Measurements from ENCODE around the gene ARHGAP40.

Gene ARHGAP40

DNA sequence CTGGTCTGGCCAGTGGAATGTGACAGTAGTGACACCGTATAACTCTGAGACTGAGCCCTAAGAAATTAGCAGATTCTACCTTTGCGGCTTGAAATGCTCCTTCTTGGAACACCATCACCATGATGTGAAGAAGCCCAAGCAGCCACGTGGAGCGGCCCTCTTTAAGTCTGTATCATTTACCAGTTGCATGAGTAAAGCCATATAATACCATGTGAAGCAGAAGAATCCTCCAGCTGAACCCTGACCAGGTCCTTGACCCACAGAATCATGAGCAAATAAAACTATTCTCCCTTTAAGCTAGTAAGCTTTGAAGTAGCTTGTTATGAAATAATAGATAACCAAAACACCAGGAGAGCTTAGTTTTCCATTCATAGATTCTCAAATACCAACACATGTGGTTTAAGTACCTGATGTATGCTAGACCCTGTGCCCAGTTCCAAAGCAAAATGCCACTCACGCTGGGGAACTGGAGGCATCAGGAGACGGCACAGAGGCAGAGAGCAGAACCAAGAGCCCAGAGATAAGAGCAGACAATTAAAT, 65.9 kb downstream of the ARHGAP40 start:
- no peak overlapping the region for H3K4me3 ChIP-seq (ENCODE audit: low read depth, low read length)
- no peak for TF ChIP-seq POLR2A (IDR thresholded peaks at IDR 0.05; ENCODE audit: extremely low read depth, insufficient read length)
- TF ChIP-seq MAX (IDR thresholded peaks at IDR 0.05; ENCODE audit: low read depth, low read length): no peak
- no peak for TF ChIP-seq CTCF (IDR thresholded peaks at IDR 0.05; ENCODE audit: low read depth, low read length)
- no peak for TF ChIP-seq MYC (IDR thresholded peaks at IDR 0.05; ENCODE audit: low read depth, low read length)
- no peak for DNase-seq (ENCODE audit: low read depth)

GRCh38 chr20:38669688-38670087, 68.1 kb downstream of the ARHGAP40 start:
- no peak overlapping the region for H3K4me3 ChIP-seq (ENCODE audit: low read depth, low read length)
- DNase-seq (ENCODE audit: low read depth): no peak
- TF ChIP-seq CTCF (IDR thresholded peaks at IDR 0.05; ENCODE audit: low read depth, low read length): no peak
- TF ChIP-seq POLR2A (IDR thresholded peaks at IDR 0.05; ENCODE audit: extremely low read depth, insufficient read length): no peak
- TF ChIP-seq MYC (IDR thresholded peaks at IDR 0.05; ENCODE audit: low read depth, low read length): no peak
- TF ChIP-seq MAX (IDR thresholded peaks at IDR 0.05; ENCODE audit: low read depth, low read length): no peak

GRCh38 chr20:38670786-38671185, 69.2 kb downstream of the ARHGAP40 start:
- TF ChIP-seq CTCF (IDR thresholded peaks at IDR 0.05; ENCODE audit: low read depth, low read length) (no peak), MAX (IDR thresholded peaks at IDR 0.05; ENCODE audit: low read depth, low read length) (no peak), POLR2A (IDR thresholded peaks at IDR 0.05; ENCODE audit: extremely low read depth, insufficient read length) (no peak), MYC (IDR thresholded peaks at IDR 0.05; ENCODE audit: low read depth, low read length) (no peak)
- DNase-seq (ENCODE audit: low read depth): no peak
- H3K4me3 ChIP-seq (ENCODE audit: low read depth, low read length): no peak overlapping the region

DNA sequence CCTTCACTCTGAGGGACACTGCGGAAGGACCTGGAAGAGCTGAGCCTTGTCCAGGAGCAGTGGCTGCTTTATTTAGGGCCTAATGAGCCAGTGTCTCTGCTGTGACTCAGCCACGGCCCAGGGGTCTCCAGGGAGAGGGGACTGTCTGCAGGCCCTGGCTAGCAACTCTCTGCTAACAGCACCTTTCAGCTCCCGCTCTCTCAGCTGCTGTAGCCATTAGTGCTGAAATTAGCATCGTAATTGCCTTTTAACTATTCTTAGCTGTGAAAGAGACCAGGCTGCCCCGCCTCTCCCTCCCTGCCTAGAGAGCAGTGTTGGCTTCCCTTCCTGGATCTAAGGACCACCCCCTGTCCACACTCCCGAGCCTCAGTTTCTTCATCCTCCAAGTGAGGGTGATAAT, 69.6 kb downstream of the ARHGAP40 start:
- H3K4me3 ChIP-seq (ENCODE audit: low read depth, low read length): no peak overlapping the region
- DNase-seq (ENCODE audit: low read depth): no peak
- no peak for TF ChIP-seq POLR2A (IDR thresholded peaks at IDR 0.05; ENCODE audit: extremely low read depth, insufficient read length)
- no peak for TF ChIP-seq MYC (IDR thresholded peaks at IDR 0.05; ENCODE audit: low read depth, low read length)
- TF ChIP-seq MAX (IDR thresholded peaks at IDR 0.05; ENCODE audit: low read depth, low read length): no peak
- no peak for TF ChIP-seq CTCF (IDR thresholded peaks at IDR 0.05; ENCODE audit: low read depth, low read length)

DNA sequence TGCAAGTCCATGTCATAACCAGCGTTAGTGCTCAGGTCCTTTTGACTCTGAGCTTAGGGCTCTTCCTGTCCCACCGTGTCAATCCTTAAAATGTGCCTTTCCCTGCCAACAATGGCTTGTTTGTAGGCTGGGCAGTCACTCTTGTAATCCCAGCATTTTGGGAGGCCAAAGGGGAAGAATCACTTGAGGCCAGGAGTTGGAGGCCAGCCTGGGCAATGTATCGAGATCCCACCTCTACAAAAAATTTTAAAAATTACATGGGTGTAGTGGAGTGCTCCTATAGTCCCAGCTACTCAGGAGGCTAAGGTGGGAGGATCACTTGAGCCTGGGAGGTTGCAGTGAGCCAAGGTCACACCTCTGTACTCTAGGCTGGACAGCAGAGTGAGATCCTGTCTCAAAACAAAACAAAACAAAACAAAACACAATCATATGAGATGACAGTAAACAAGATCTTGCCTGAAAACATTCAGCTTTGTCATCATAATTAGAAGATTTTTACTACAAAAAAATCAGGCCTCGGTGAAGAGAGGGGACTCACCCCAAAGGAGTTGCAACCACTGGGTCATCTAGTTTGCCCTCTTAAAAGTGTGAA, 70.2 kb downstream of the ARHGAP40 start:
- no peak overlapping the region for H3K4me3 ChIP-seq (ENCODE audit: low read depth, low read length)
- DNase-seq (ENCODE audit: low read depth): no peak
- no peak for TF ChIP-seq MAX (IDR thresholded peaks at IDR 0.05; ENCODE audit: low read depth, low read length)
- no peak for TF ChIP-seq MYC (IDR thresholded peaks at IDR 0.05; ENCODE audit: low read depth, low read length)

DNA sequence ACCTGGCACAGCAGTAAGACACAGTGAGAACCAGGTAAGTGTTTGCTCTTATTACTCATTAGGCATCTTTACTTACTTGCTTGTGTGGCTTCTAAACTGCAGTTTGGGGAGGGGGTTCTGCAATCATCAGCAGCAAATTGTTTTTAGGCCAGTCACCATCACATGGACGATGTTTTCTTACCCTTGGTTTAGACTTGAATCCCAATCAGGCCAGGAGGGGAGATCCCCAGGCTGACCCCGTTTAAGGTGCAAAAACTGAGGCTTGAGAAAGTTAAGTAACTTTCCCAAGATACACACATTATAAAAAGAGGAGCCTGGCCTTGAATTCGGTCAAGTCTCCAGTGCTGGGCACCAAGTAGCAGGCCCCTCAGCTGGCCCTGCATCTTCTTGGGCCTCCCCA, 70.9 kb downstream of the ARHGAP40 start:
- DNase-seq (ENCODE audit: low read depth): no peak
- no peak overlapping the region for H3K4me3 ChIP-seq (ENCODE audit: low read depth, low read length)
- no peak for TF ChIP-seq POLR2A (IDR thresholded peaks at IDR 0.05; ENCODE audit: extremely low read depth, insufficient read length)
- no peak for TF ChIP-seq MYC (IDR thresholded peaks at IDR 0.05; ENCODE audit: low read depth, low read length)
- TF ChIP-seq CTCF (IDR thresholded peaks at IDR 0.05; ENCODE audit: low read depth, low read length): no peak
- TF ChIP-seq MAX (IDR thresholded peaks at IDR 0.05; ENCODE audit: low read depth, low read length): no peak

Measured in NB4 (cell line).